ENCODE measurements around the gene FNDC10. TPM values are rescaled to one million over a fixed set of nuclear protein-coding genes. Genes with fewer than 3 reads are reported as not detected.

Gene FNDC10
- total RNA-seq, 1 donor from 2014 or later, result 2.5 TPM

GRCh38 chr1:1582585-1583346 is 17.2 kb downstream of the FNDC10 start:
- Histone ChIP-seq H4K20me1 (ENCODE audit: low read depth) (no peaks in the 10 kb centered on the region), H3K4me2 (no peak overlapping the region), H3K27ac (no peak overlapping the region), H3K4me3 (no peak overlapping the region), H3K36me3 (no peaks in the 10 kb centered on the region), H3K9ac (no peak overlapping the region), H2AFZ (replicated peaks) (no peak overlapping the region), H3K27me3 (peaks cover 77% of the 10 kb centered on the region), H3K79me2 (ENCODE audit: low read depth) (no peaks in the 10 kb centered on the region), H3F3A (ENCODE audit: low read depth) (no peaks in the 10 kb centered on the region), H3K9me3 (ENCODE audit: low read depth) (no peaks in the 10 kb centered on the region), H3K4me1 (no peaks in the 10 kb centered on the region)
- H3K4me3 Mint-ChIP-seq, result no peak overlapping the region
- no peak for DNase-seq (ENCODE audit: low spot score)
- H3K27me3 Mint-ChIP-seq (ENCODE audit: insufficient read depth, low read depth), result peaks cover 16% of the 10 kb centered on the region
- H3K4me1 Mint-ChIP-seq, result peaks cover 4% of the 10 kb centered on the region
- no peaks in the 10 kb centered on the region for H3K36me3 Mint-ChIP-seq
- H3K27ac Mint-ChIP-seq, result no peak overlapping the region
- no peaks in the 10 kb centered on the region for H3K9me3 Mint-ChIP-seq
- TF ChIP-seq EZH2 (IDR thresholded peaks at IDR 0.05) (no peak), EZH2phosphoT487 (IDR thresholded peaks at IDR 0.05) (no peak), CTCF (IDR thresholded peaks at IDR 0.05) (no peak)

GRCh38 chr1:1578371-1578940 is 21.5 kb downstream of the FNDC10 start:
- Mint-ChIP-seq H3K4me1 (peaks cover 14% of the 10 kb centered on the region), H3K9me3 (no peaks in the 10 kb centered on the region), H3K27ac (no peak overlapping the region), H3K36me3 (peaks cover 3% of the 10 kb centered on the region), H3K27me3 (ENCODE audit: insufficient read depth, low read depth) (peaks cover 11% of the 10 kb centered on the region), H3K4me3 (no peak overlapping the region)
- H2AFZ ChIP-seq (replicated peaks), result no peak overlapping the region
- no peaks in the 10 kb centered on the region for H3K36me3 ChIP-seq
- H3K27me3 ChIP-seq, result peaks cover 46% of the 10 kb centered on the region
- H3K9ac ChIP-seq, result no peak overlapping the region
- peaks cover 7% of the 10 kb centered on the region for H4K20me1 ChIP-seq (ENCODE audit: low read depth)
- no peak overlapping the region for H3K4me3 ChIP-seq
- peaks cover 17% of the 10 kb centered on the region for H3F3A ChIP-seq (ENCODE audit: low read depth)
- H3K4me1 ChIP-seq, result peaks cover 4% of the 10 kb centered on the region
- H3K27ac ChIP-seq, result no peak overlapping the region
- DNase-seq (ENCODE audit: low spot score), result no peak
- no peak overlapping the region for H3K4me2 ChIP-seq
- H3K9me3 ChIP-seq (ENCODE audit: low read depth), result no peaks in the 10 kb centered on the region
- no peak for TF ChIP-seq CTCF (IDR thresholded peaks at IDR 0.05)
- TF ChIP-seq EZH2 (IDR thresholded peaks at IDR 0.05), result no peak
- TF ChIP-seq EZH2phosphoT487 (IDR thresholded peaks at IDR 0.05), result no peak
- peaks cover 15% of the 10 kb centered on the region for H3K79me2 ChIP-seq (ENCODE audit: low read depth)

GRCh38 chr1:1577367-1578011 is 22.4 kb downstream of the FNDC10 start:
- no peak for TF ChIP-seq EZH2 (IDR thresholded peaks at IDR 0.05)
- TF ChIP-seq EZH2phosphoT487 (IDR thresholded peaks at IDR 0.05), result no peak
- TF ChIP-seq CTCF (IDR thresholded peaks at IDR 0.05), result no peak
- Histone ChIP-seq H3F3A (ENCODE audit: low read depth) (peaks cover 18% of the 10 kb centered on the region), H4K20me1 (ENCODE audit: low read depth) (peaks cover 15% of the 10 kb centered on the region), H3K4me2 (no peak overlapping the region), H2AFZ (replicated peaks) (no peak overlapping the region), H3K27ac (no peak overlapping the region), H3K79me2 (ENCODE audit: low read depth) (peaks cover 25% of the 10 kb centered on the region), H3K9me3 (ENCODE audit: low read depth) (no peaks in the 10 kb centered on the region), H3K9ac (no peak overlapping the region), H3K36me3 (no peaks in the 10 kb centered on the region), H3K4me3 (no peak overlapping the region), H3K27me3 (peaks cover 36% of the 10 kb centered on the region), H3K4me1 (peaks cover 4% of the 10 kb centered on the region)
- no peak overlapping the region for H3K27ac Mint-ChIP-seq
- H3K9me3 Mint-ChIP-seq, result no peaks in the 10 kb centered on the region
- peak overlapping the region; percentile 53 for H3K4me3 Mint-ChIP-seq
- no peak for DNase-seq (ENCODE audit: low spot score)
- peaks cover 12% of the 10 kb centered on the region for H3K27me3 Mint-ChIP-seq (ENCODE audit: insufficient read depth, low read depth)
- peaks cover 18% of the 10 kb centered on the region for H3K4me1 Mint-ChIP-seq
- peaks cover 3% of the 10 kb centered on the region for H3K36me3 Mint-ChIP-seq

Data from neural progenitor cell (in vitro differentiated cells).